ENCODE data around the gene LYRM7. TPM values are rescaled to one million over a fixed set of nuclear protein-coding genes. Genes with fewer than 3 reads are reported as not detected.
"Not testable (repeated sequence)": the region's sequence is repeated elsewhere in the genome, so short reads cannot be mapped to it uniquely, and the experiment has no call there.

Gene LYRM7
- total RNA-seq, 1 experiment from 2014 or later: 16.9 TPM

- DNase-seq (ENCODE audit: low read depth): no peak
Measured at GRCh38 chr5:131180407-131180806, 9.7 kb downstream of the LYRM7 start.

GRCh38 chr5:131182839-131183238 is 12.1 kb downstream of the LYRM7 start:
- DNase-seq (ENCODE audit: low read depth): no peak

GRCh38 chr5:131185523-131186104 is 14.9 kb downstream of the LYRM7 start:
- DNase-seq (ENCODE audit: low read depth): no peak

GRCh38 chr5:131186561-131187256 is 16.0 kb downstream of the LYRM7 start:
- peak; percentile 85 for DNase-seq (ENCODE audit: low read depth)

GRCh38 chr5:131193106-131193505 is 22.4 kb downstream of the LYRM7 start:
- no peak for DNase-seq (ENCODE audit: low read depth)

GRCh38 chr5:131193897-131194296 is 23.2 kb downstream of the LYRM7 start:
- not testable (repeated sequence) for DNase-seq (ENCODE audit: low read depth)

- DNase-seq (ENCODE audit: low read depth): no peak
Measured at GRCh38 chr5:131194725-131195124, 24.0 kb downstream of the LYRM7 start.

- no peak for DNase-seq (ENCODE audit: low read depth)
Measured at GRCh38 chr5:131195696-131196095, 25.0 kb downstream of the LYRM7 start.

- no peak for DNase-seq (ENCODE audit: low read depth)
Measured at GRCh38 chr5:131196331-131196730, 25.6 kb downstream of the LYRM7 start.

GRCh38 chr5:131198625-131199024 is 27.9 kb downstream of the LYRM7 start:
- DNase-seq (ENCODE audit: low read depth): peak; percentile 85

- no peak for DNase-seq (ENCODE audit: low read depth)
Measured at GRCh38 chr5:131200560-131200959, 29.8 kb downstream of the LYRM7 start.

- no peak for DNase-seq (ENCODE audit: low read depth)
Measured at GRCh38 chr5:131204964-131205363, 34.2 kb downstream of the LYRM7 start.

GRCh38 chr5:131206061-131206460 is 35.3 kb downstream of the LYRM7 start:
- no peak for DNase-seq (ENCODE audit: low read depth)

- DNase-seq (ENCODE audit: low read depth): no peak
Measured at GRCh38 chr5:131206772-131207171, 36.0 kb downstream of the LYRM7 start.

GRCh38 chr5:131209175-131209505 is 38.4 kb downstream of the LYRM7 start:
- DNase-seq (ENCODE audit: low read depth): no peak

- DNase-seq (ENCODE audit: low read depth): no peak
Measured at GRCh38 chr5:131209506-131210150, 38.9 kb downstream of the LYRM7 start.

- no peak for DNase-seq (ENCODE audit: low read depth)
Measured at GRCh38 chr5:131210151-131210510, 39.4 kb downstream of the LYRM7 start.

GRCh38 chr5:131211669-131212068 is 40.9 kb downstream of the LYRM7 start:
- no peak for DNase-seq (ENCODE audit: low read depth)

GRCh38 chr5:131212471-131213021 is 41.8 kb downstream of the LYRM7 start:
- DNase-seq (ENCODE audit: low read depth): no peak

- DNase-seq (ENCODE audit: low read depth): no peak
Measured at GRCh38 chr5:131214609-131215227, 44.0 kb downstream of the LYRM7 start.

GRCh38 chr5:131217791-131218190 is 47.0 kb downstream of the LYRM7 start:
- no peak for DNase-seq (ENCODE audit: low read depth)

- no peak for DNase-seq (ENCODE audit: low read depth)
Measured at GRCh38 chr5:131218392-131218791, 47.6 kb downstream of the LYRM7 start.
